BLaER1 treated with 17β-estradiol and CSF1 and Interleukin-3, amounts not matched to agents 10 nM and 100 nM (cell line): ENCODE data around the gene ISG20L2.

ENCODE experiments used
- H3K27ac ChIP-seq, 11 experiments: shearing (Covaris generic); formaldehyde crosslinking; 2 replicates each; pipeline ENCODE4 v1.8.1; 2022
- H3K27me3 ChIP-seq, 11 experiments: shearing (Covaris generic); formaldehyde crosslinking; 2 replicates each; pipeline ENCODE4 v1.8.1; 2022
- H3K36me3 ChIP-seq, 11 experiments: shearing (Covaris generic); formaldehyde crosslinking; 2 replicates each; pipeline ENCODE4 v1.8.1; 2022
- H3K4me1 ChIP-seq, 10 experiments: shearing (Covaris generic); formaldehyde crosslinking; 2 replicates each; pipeline ENCODE4 v1.8.1; 2022
- H3K4me2 ChIP-seq, 11 experiments: shearing (Covaris generic); formaldehyde crosslinking; 2 replicates each; pipeline ENCODE4 v1.8.1; 2022
- H3K4me3 ChIP-seq, 10 experiments: shearing (Covaris generic); formaldehyde crosslinking; 2 replicates each; pipeline ENCODE4 v1.8.1; 2022
- H3K9ac ChIP-seq, 11 experiments: shearing (Covaris generic); formaldehyde crosslinking; 2 replicates each; pipeline ENCODE4 v1.8.1; 2022
- H3K9me3 ChIP-seq, 11 experiments: shearing (Covaris generic); formaldehyde crosslinking; replicated peaks in 1 of 11; 2 replicates each; pipeline ENCODE4 v1.8.1; 2022
- H4K20me1 ChIP-seq, 11 experiments: shearing (Covaris generic); formaldehyde crosslinking; 2 replicates each; pipeline ENCODE4 v1.8.1; 2022
- Cebpa-rat ChIP-seq, 11 experiments: shearing (Covaris generic); IDR thresholded peaks; 2 replicates each; pipeline ENCODE4 v1.8.1; 2022

Gene ISG20L2, protein sequence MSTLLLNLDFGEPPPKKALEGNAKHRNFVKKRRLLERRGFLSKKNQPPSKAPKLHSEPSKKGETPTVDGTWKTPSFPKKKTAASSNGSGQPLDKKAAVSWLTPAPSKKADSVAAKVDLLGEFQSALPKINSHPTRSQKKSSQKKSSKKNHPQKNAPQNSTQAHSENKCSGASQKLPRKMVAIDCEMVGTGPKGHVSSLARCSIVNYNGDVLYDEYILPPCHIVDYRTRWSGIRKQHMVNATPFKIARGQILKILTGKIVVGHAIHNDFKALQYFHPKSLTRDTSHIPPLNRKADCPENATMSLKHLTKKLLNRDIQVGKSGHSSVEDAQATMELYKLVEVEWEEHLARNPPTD

DNA sequence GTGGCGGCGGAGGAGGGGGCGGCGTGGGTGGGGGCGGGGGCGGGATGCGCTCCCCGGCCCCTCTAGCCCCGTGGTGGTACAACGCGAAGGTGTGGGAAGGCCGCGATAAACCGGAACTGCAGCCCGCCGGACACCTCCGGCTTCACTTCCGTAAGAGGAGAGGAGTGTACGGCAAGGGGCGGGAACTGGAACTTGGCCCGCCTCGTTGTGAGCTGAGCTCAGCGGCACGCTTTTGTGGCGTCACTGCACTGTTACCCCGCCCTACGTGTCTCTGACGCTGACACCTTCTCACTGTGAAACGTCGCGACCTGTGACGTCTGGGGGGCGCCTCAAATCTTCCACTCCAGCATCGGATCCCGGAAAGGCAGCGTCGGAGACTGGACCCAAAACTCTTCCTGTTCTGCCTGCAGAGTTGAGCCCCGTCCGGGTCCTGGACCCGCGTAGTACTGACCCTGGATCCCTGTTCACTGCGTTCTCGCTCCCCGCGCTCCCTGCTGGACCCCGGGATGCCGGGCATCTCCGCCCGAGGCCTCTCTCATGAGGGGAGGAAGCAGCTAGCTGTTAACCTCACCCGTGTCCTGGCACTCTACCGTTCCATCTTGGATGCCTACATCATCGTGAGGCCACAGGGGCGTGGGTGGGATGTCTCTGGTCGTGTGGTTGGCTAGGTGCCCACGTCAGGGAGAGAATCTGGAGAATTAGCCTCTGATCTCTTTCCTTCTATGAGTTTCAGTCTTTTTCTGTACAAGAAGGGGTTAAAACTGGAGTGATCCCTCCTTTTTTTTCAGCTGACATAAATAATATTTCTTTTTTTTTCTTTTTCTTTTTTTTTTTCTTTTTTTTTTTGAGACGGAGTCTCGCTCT, at the start of gene ISG20L2:
TSS of gene ISG20L2 (minus strand) at position 168 of the 864 bp plus-strand sequence. CDS start 1,114 bp downstream, outside the sequence.
- peak within 1 kb of the TSS; percentile 94 to 100 (median 97) for H3K4me2 ChIP-seq
- H3K4me3 ChIP-seq = peak within 1 kb of the TSS; percentile 66 to 98 (median 84)
- peaks cover 30 to 43% (median 37%) of the 10 kb centered on the region in 11 experiments for H4K20me1 ChIP-seq
- peak within 1 kb of the TSS; percentile 80 to 91 (median 86) for H3K9ac ChIP-seq
- H3K9me3 ChIP-seq = no peaks in the 10 kb centered on the region
- peaks cover 26 to 56% (median 37%) of the 10 kb centered on the region in 11 experiments for H3K36me3 ChIP-seq
- no peaks in the 10 kb centered on the region for H3K27me3 ChIP-seq
- peak within 1 kb of the TSS; percentile 65 to 87 (median 85) for H3K27ac ChIP-seq
- peaks cover 34 to 52% (median 46%) of the 10 kb centered on the region in 10 experiments for H3K4me1 ChIP-seq
- no peak for TF ChIP-seq Cebpa-rat (IDR thresholded peaks at IDR 0.05)

DNA sequence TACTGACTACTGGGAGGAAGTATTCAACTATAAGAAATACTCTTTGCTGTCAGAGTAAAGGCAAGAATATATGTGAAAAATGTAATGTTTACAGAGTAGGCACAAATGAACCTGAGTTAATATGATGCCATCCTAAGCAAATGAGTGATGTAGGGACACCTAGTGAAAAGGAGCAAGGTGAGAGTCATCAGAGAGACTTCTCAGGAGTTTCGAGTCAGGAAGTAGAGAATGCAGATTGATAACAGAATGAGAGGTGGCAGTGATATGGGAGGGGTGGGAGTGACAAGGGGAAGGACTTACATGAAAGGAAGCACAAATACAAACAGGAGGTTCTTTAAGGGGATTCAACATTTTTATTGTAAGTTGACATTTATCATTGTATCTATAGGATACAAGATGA, 49.0 kb upstream of the ISG20L2 start:
- H3K9me3 ChIP-seq = no peaks in the 10 kb centered on the region
- H3K4me3 ChIP-seq = no peak overlapping the region
- peaks cover 19 to 59% (median 28%) of the 10 kb centered on the region in 10 experiments for H3K4me1 ChIP-seq
- H3K4me2 ChIP-seq = no peak overlapping the region
- no peaks in the 10 kb centered on the region for H3K27me3 ChIP-seq
- no peak overlapping the region for H3K27ac ChIP-seq
- peak overlapping the region in 1 of 11 experiments; percentile 15; a peak in 3 of 22 replicates for H3K9ac ChIP-seq
- no peak for TF ChIP-seq Cebpa-rat (IDR thresholded peaks at IDR 0.05)
- H3K36me3 ChIP-seq = peaks cover 28 to 89% (median 58%) of the 10 kb centered on the region in 11 experiments
- H4K20me1 ChIP-seq = peaks cover 85 to 100% (median 94%) of the 10 kb centered on the region in 11 experiments

DNA sequence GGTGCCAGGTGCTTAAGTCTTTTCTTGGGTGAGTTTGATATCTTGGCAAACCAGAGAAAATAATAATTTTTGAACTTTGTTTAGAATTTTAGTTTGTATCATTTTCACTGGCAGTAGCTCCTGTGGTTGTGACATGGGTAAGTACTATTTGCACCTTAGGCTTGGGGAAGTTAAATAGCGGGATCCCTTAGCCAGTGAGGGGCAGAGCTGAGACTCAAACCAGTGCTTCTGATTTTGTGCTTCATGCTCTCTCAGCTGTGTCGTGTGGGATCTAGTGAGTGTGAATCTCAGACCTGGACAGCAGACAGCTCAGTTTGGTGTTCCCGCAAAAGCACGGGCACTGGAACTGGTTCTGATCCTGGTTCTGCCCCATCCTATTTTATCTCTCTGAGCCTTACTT, 48.4 kb upstream of the ISG20L2 start:
- Histone ChIP-seq H3K27me3 (no peaks in the 10 kb centered on the region), H3K4me2 (0 out of 22 replicates have a peak overlapping the region, but pooled peaks of 2 of the 11 experiments have one; percentile 1 to 6), H3K36me3 (peaks cover 25 to 89% (median 58%) of the 10 kb centered on the region in 11 experiments), H3K4me3 (no peak overlapping the region), H4K20me1 (peaks cover 86 to 100% (median 95%) of the 10 kb centered on the region in 11 experiments), H3K27ac (no peak overlapping the region), H3K4me1 (peaks cover 20 to 64% (median 26%) of the 10 kb centered on the region in 10 experiments), H3K9ac (peak overlapping the region in 2 of 11 experiments; percentile 15 to 63; a peak in 4 of 22 replicates), H3K9me3 (no peaks in the 10 kb centered on the region)
- no peak for TF ChIP-seq Cebpa-rat (IDR thresholded peaks at IDR 0.05)

DNA sequence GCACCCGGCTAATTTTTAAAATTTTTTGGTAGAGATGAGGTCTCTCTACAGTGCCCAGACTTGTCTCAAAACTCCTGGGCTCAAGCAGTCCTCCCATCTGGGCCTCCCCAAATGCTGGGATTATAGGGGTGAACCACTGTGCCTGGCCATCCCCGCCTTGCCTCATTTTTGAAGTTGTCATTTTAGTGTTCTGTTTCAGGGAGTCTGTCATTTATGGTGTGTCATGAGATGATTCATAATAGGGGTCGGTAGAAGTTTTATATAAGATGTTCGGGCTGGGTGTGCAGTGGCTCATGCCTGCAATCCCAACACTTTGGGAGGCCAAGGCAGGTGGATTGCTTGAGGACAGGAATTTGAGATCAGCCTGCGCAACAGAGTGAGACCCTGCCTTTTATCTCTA, 47.2 kb upstream of the ISG20L2 start:
- Histone ChIP-seq H3K4me2 (peak overlapping the region in 9 of 11 experiments; percentile 11 to 37 (median 24); a peak in 10 of 22 replicates), H3K36me3 (peaks cover 27 to 89% (median 58%) of the 10 kb centered on the region in 11 experiments), H3K27ac (peak overlapping the region in 1 of 11 experiments; percentile 18; a peak in 1 of 22 replicates), H3K9me3 (no peaks in the 10 kb centered on the region), H4K20me1 (peaks cover 85 to 100% (median 95%) of the 10 kb centered on the region in 11 experiments), H3K27me3 (no peaks in the 10 kb centered on the region), H3K4me3 (no peak overlapping the region), H3K9ac (peak overlapping the region in 3 of 11 experiments; percentile 3 to 63 (median 17); a peak in 4 of 22 replicates), H3K4me1 (peaks cover 28 to 64% (median 34%) of the 10 kb centered on the region in 10 experiments)
- no peak for TF ChIP-seq Cebpa-rat (IDR thresholded peaks at IDR 0.05)

DNA sequence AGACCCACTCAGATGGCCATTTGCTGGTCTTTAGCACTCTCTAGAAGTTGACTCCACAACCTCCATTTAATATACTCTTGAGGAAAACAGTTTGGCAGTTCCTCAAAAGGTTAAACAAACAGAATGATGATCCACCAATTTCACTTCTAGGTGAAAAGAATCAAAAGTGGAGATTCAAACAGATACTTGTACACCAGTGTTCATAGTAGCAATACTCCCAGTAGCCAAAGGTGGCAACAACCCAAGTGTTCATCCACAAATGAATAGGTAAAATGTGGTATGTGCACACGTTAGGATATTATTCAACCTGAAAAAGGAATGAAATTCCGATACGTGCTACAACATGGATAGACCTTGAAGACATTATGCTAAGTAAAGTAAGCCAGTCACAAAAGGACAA, 45.0 kb upstream of the ISG20L2 start:
- Histone ChIP-seq H3K27me3 (no peaks in the 10 kb centered on the region), H3K36me3 (peaks cover 30 to 86% (median 59%) of the 10 kb centered on the region in 11 experiments), H3K4me2 (no peak overlapping the region; a peak in 1 of 22 replicates), H3K9me3 (no peaks in the 10 kb centered on the region), H4K20me1 (peaks cover 70 to 100% (median 92%) of the 10 kb centered on the region in 11 experiments), H3K4me1 (peaks cover 50 to 83% (median 55%) of the 10 kb centered on the region in 10 experiments), H3K4me3 (no peak overlapping the region), H3K27ac (no peak overlapping the region), H3K9ac (no peak overlapping the region)
- no peak for TF ChIP-seq Cebpa-rat (IDR thresholded peaks at IDR 0.05)

DNA sequence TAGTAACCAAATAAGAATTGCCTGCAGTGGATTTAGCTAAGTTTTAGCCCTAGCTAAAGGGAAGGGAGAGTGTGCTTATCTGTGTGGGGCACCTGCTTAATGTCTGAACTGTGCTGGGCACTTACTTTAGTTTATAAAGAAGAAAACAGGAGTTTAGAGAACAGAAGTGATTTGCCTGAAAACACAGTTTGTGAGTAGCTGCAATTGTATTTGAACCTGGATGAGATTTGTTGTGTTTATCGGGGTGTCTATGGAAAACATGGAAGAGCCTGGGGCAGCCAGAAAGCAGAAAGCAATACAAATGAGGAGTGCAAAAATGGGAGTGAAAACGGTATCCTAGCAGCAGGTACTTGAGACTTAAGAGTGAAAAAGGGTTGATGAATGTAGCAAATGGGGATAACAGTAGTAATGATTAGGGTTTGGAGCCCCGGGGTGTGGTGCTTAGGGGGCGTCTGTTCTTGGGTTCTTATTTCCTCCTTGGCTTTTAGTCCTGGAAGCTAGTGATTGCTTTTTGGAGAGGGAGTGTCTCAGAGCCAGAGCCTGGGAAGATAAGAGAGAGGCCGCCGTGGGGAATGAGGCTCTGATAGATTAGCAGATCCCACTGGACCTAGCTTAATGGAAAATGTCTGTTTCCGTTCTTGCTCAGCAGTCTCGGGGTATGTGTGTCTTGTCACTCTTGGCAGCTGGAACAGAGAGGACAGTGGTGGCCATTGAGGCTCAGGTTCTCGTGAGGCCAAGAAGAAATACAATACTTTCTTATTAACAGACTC, 44.3 kb upstream of the ISG20L2 start:
- Histone ChIP-seq H3K4me2 (peak overlapping the region in 2 of 11 experiments; percentile 6 to 96; a peak in 4 of 22 replicates), H3K4me3 (no peak overlapping the region)

DNA sequence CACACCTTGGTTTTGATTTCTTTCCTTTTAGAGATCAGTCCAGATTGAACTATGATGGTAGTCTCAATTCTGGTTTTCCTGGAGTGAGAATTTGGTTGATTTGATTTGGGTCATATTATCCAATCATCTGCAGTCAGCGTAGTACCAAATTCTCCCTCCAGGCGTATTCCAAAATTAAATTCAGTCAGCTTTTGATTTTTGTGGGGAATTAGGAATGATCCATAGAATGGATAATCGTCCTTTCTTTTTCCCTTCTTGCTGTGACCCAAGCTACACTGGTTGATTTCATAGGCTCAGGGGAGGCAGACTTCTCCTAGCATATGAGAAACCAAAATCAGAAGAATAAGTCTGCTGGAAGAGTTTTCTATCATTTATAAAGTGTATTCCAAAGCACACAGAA, 43.7 kb upstream of the ISG20L2 start:
- no peak overlapping the region for H3K27ac ChIP-seq
- H3K4me1 ChIP-seq = peaks cover 50 to 78% (median 55%) of the 10 kb centered on the region in 10 experiments
- no peak for TF ChIP-seq Cebpa-rat (IDR thresholded peaks at IDR 0.05)
- peaks cover 56 to 93% (median 83%) of the 10 kb centered on the region in 11 experiments for H4K20me1 ChIP-seq
- H3K9ac ChIP-seq = peak overlapping the region in 3 of 11 experiments; percentile 1 to 31 (median 21); a peak in 1 of 22 replicates
- H3K4me3 ChIP-seq = no peak overlapping the region
- H3K4me2 ChIP-seq = peak overlapping the region in 1 of 11 experiments; percentile 96; a peak in 2 of 22 replicates
- H3K36me3 ChIP-seq = peaks cover 30 to 72% (median 57%) of the 10 kb centered on the region in 11 experiments
- H3K27me3 ChIP-seq = no peaks in the 10 kb centered on the region
- H3K9me3 ChIP-seq = no peaks in the 10 kb centered on the region

More for the DNA sequence above, 44.3 kb upstream of the ISG20L2 start:
- H3K4me1 ChIP-seq = peaks cover 50 to 83% (median 58%) of the 10 kb centered on the region in 10 experiments
- H4K20me1 ChIP-seq = peaks cover 63 to 99% (median 90%) of the 10 kb centered on the region in 11 experiments
- TF ChIP-seq Cebpa-rat (IDR thresholded peaks at IDR 0.05) = no peak
- H3K27me3 ChIP-seq = no peaks in the 10 kb centered on the region
- H3K36me3 ChIP-seq = peaks cover 30 to 79% (median 58%) of the 10 kb centered on the region in 11 experiments
- peak overlapping the region in 3 of 11 experiments; percentile 1 to 31 (median 21); a peak in 2 of 22 replicates for H3K9ac ChIP-seq
- no peaks in the 10 kb centered on the region for H3K9me3 ChIP-seq
- H3K27ac ChIP-seq = no peak overlapping the region
